Skin of body (tissue), 2 donors: Measurements from ENCODE around the gene RPS15A. TPM values are rescaled to one million over a fixed set of nuclear protein-coding genes. Genes with fewer than 3 reads are reported as not detected.

ENCODE experiments used
- DNase-seq: peaks from one replicate; lab custom pipeline; 2025; lab: John Stamatoyannopoulos, UW
- total RNA-seq: library from RNA; depleted of rRNA; stranded (reverse); fragments of >200 nt; gene quantifications from one replicate; pipeline ENCODE4 v1.2.3, GENCODE V29; 2014

The RPS15A gene
- 1,655 TPM for total RNA-seq

DNA sequence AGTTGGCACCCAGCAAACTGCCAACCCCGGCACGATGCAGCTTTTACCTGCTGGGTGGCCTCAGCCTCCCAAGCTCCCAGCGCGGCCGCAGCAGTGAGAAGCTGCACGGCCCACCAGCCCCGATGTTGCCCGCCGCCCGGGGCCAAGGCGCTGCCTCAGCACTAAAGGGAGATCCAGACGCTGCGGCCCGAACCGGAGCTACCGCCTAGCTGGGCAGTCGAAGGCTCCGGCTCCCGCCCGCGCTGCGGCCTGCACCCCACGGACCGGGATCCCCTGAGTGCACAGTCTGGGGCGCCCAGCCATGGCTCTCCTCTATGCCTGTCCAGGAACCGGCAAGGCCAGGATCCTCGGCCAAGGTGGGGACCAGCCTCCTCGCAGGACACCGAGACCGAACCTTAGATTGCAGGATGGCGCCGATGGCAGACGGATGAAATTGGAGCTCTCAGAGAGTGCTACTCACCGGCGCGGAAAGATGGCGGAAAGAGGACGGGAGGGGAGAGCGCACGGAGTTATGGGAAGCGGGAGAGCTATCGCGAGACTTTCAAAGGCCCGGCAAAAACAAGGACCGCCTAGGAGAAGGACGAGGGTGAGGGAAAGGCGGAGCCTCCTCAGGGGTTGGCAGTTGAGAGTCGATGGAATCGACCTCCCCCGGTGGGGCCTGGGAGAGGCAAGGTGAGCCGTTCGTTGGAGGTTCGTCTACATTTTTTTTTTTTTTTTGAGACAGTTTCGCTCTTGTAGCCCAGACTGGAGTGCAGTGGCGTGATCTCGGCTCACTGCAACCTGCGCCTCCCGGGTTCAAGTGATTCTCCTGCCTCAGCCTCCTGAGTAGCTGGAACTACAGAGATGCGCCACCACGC, at the start of gene RPS15A:
Gene RPS15A, minus strand, starts transcription at position 485 of the 857 bp plus-strand sequence. CDS start 1,221 bp downstream, outside the sequence.
- DNase-seq = peak; percentile 95

DNA sequence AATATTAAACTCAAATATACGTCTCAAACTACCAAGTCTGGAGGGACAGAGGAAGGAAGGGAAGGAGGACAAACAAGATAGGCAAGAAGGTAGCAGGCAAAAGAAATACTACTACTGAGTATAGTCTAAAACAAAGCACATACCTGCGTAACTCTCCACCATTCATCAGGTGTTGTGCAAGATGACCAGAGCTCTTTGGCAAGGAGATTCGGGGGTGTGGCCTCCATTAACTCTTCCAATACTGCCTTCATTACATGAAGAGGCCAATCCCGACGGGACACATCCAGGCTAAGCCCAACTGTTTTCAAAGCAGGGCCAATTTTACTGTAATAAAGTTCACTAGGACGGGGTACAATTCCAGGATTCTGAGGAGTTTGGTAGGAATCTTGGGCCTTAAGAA, 49.4 kb upstream of the RPS15A start:
- no peak for DNase-seq

DNA sequence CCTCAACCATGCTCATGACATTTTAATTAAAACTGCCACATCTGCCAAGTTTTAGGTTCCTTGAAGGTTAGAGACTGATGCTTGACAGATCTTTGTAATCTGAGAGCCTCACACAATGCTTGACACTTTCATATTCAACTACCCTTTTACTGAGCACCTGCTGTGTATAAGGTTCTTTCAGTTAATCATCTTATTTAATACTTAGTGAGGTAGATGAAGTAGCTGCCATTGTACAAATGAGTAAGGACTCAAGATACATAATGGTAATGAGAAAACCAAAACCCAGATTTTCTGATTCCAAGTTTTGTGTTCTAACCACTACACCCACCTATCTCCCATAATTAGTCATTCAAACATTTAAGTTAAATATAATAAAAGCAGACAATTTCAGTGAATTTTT, 46.6 kb upstream of the RPS15A start:
- no peak for DNase-seq

DNA sequence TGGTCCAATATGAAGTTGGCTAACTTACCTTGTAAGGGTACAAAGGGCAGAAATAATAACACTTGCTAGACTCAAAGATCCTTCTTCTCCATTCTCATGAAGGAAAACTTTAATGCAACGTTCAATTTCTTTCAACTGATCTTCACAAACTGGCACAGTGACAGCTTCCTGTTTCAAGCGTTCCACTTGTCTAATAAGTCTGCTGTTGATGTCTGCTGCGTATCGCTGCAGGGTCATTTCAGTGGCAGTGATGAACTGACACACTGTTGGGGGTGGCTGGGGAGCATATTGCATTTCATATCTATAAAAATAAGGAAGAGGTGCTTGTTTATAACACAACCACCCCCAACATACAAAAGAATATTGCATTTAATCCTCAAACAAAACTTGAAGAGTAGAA, 44.7 kb upstream of the RPS15A start:
- DNase-seq = no peak

DNA sequence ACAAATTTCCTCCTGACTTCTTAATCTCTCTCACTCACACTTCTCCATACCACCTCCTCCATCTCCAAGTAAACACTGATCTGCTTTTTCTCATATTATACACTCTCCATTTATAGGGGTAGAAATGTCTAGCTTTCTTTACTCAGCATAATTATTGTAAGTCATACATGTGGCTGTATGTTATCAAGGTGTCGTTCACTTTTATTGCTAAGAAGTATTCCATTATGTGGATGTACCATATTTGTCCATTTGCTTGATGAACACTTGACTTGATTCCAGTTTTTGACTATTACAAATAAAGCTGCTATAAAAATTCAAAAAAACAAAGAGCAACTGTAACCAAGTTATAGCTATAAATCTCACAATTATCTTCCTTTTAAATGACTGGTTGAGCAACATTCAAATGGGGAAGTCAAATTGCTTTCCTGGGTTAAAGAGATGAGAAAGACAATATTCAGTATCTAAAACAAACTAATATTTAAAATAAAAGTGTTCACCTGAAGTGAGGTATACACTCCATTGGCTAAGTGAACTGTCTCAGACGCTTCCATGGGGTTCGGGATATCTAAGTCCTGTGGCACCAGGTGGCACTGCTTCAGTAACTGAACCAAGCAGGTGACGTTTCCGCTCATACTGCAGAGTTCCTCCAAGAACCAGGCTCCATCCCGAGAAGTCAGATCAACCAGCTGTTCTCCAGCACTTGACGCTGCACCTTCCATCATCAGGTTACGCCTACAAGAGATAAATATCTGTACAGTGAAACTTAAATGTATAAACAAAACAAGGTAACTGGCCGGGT, 43.8 kb upstream of the RPS15A start:
- DNase-seq = no peak

DNA sequence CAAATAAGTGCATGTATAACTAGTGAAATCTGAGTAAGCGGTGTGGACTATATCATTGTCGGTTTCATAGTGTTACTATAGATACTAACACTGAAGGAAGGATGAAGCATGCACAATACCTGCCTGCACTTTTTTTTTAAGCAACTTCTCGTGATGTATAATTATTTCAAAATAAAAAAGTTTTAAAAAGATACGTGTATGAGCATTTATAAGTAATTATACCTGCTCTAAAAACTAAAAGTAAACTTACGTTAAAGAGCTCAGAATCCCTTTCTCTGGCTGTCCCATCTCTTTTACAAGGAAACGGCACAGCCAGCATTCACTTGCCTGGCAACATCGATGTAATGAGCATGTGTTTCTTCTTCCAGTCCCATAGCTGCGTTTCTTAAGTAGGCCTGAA, 42.5 kb upstream of the RPS15A start:
- no peak for DNase-seq

DNA sequence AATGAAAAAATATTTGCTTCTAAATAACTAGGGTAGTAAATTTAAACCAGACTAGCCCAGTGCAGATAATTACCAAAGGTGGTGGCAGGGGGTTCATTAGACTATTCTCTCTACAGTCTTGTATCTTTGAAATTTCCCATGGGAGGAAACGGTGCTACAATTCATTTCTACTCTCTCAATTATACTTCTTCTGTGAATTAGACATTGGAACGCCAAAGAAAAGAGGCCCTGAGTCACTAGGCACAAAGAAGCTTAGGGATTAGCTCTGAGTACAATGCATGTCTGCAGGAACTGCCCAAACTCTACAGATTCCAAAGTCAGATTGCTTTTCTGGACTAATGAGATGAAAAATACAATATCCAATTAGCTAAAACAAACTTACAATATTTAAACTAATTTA, 41.9 kb upstream of the RPS15A start:
- no peak for DNase-seq

DNA sequence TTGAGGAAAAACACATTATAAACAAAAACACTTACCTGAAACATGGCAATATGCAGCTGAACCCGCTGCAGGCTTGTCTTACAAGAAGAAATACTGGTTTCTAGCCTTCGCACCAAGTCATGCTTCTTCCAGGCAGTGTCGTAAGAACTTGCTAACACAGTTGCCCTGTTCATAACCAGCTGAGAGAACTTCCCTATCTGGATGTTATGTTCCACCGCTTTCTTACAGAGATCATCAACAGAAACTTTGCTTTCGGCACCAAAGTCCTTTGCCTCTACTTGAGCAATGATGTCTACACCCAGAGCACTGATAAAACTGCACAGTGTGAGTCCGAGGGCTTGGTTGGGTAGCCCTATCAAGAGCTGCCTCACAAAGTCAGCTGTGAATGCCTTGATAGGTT, 39.1 kb upstream of the RPS15A start:
- no peak for DNase-seq

DNA sequence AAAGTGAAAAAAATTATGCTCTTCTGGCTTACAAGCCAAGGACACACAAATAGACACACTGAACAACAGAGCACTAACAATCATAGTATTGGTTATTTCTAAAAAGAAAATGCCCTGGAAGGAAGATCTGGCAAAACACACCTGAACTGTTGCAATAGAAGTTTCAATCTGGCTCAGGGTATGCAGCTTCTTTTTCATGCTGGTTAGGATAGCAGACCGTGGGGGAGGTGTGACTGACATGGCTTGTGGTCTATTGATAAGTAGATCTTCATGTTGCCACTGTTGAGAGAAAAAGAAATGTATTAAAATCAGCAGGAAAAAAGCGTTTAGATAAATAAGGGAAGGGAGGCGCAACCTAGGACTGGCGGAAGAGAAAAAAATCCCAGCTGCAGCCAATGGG, 37.8 kb upstream of the RPS15A start:
- no peak for DNase-seq

DNA sequence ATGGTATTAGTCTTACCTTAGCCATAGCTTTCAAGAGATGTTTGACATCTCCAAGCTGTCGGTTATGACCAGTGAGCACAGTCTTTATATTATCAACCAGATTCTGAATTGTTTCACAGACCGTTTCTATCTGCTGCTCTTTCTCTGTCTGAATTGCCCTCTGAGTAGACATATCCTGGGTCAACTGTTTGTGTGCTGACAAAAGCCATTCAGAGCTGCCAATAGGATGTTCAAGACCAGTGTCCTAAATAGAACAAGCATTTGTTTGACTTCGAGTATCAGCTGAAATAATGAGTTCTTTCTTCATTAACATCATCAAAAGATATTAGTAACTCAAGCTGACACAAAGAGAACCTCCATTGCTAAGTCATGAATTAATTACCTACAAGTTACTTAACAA, 26.2 kb upstream of the RPS15A start:
- DNase-seq = no peak

DNA sequence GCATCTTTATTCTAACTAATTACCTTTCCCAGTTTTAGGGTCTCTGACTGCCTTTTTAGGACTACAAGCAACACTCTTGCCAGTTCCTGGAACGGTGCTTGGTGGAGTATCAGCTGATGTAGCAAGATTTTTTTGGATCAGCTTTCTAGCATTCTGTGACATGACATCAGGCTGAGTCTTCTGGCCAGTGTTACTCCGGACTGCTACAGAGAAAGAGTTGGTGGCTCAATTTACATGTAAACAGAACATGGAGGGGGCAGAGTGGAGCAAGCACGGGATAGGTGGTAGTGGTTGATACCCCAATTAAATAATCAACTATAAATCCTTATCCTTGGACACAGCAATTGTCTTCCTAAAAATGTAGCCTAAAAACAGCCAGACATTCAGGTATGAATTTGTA, 21.8 kb upstream of the RPS15A start:
- DNase-seq = no peak

DNA sequence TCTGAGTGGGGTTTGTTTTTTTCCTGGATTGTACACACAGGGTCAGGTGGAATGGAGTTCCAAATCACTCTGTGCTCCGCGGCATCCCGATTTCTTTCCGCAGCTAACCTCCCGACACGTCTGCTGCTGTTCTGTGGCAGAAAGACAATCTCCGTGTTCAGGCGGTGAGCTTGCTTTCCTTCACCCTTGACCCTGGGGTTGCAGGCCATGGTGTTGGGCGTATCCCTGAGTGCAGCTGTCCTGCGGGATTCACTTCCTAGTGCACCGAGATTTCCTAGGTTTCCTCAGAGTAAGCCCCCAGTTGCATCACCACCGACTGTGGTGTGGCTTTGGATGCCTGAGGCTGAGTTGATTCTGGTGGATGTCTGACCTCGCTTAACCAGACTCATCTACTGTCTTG, 19.0 kb upstream of the RPS15A start:
- no peak for DNase-seq

DNA sequence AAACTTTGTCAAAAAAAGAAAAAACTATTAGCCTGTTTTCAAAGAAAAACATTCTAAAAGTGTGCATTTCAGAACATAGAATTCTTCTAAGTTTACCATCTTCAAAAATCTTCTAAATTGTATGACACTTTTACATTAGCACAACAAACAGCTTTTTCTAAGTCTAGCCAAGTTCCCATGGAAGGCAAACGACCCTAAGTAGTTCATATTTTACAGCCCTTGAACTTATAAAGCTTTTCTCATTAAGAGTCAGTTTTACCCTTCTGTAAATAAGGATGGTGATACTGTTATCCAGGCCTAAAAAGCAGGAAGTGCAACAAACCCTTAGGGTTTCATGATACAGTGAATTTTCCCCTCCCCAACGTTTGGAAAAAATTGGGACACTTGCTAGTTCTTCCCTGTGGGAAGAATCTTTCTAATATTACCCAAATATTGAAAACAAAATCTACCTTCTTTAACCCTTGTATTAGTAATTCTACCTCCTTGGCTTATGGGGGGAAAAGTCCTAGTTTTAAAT, 15.2 kb upstream of the RPS15A start:
- DNase-seq = no peak

DNA sequence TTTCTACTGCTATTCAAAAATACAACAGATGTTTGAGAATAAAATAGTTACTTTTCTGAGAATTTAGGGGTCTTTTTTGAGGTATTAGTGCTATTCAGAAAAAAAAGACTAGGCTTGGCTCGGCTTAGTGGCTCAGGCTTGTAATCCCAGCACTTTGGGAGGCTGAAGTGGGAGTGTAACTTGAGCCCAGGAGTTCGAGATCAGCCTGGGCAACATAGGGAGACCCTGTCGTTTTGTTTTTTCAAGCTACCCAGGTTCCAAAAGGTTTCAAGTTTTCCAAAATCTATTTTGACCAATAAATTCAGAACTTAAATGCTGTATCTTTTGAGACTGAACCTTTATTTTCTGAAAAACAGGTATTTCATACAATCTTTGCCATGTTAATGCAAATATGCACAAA, 14.4 kb upstream of the RPS15A start:
- DNase-seq = no peak

DNA sequence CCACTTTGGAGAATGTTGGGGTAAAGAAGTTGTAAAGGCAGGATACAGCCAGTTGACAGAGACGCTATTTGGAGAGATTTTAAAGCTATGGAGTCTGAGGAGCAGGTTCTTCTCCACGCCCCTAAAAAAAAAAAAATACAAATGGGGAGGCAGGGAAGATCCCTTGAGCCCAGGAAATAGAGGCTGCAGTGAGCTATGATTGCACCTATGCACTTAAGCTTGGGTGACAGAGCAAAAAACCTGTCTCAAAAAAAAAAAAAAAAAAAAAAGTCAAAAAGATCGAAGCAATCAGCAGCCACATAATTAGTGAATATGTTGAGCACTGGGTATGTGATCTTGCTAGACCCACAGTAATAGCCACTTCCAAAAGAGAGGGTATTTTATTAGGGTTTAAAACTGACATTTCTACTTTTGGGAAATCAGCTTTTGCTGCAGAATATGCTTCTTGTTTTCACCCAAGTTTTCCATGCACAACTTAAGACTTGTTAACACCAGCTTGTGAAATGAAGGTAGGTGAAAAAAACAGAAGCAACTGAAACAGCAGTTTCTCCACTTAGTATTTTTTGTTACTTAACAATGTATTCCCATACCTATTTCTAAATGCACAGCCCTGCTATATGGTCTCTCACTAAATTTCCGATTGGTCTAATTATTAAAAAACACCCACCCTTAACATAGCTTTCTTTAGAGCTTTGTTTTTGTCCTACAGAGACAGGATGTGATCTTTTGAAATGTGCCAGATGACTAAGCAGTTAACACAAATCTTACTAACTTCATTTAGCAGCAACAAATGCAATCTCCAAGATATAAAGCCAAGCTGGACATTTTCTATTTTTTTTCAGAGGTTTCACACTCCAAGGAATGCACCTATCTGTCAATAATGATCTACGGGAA, 13.7 kb upstream of the RPS15A start:
- DNase-seq = no peak

DNA sequence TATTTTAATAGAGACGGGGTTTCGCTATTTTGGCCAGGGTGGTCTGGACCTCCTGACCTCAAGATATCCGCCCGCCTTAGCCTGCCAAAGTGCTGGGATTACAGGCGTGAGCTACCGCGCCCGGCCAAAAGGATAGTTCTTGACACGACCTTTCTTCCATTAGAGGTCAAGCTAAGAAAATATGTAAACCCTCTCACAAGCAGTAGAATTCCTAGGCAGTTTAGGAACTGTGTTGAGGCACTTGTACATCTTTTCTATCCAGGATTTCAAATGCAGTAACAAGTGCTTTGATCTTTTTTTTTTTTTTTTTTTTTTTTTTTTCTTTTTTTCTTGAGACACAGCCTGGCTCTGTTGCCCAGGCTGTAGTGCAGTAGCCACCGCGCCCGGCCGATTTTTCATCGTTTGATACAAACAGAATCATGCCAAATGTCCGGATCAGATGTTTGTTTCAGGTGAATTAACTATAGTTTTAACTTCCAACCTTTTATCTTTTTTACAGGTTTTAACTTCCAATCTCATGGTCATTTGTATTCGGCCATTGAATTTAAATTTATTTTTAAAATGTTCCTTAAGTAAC, 12.7 kb upstream of the RPS15A start:
- no peak for DNase-seq

DNA sequence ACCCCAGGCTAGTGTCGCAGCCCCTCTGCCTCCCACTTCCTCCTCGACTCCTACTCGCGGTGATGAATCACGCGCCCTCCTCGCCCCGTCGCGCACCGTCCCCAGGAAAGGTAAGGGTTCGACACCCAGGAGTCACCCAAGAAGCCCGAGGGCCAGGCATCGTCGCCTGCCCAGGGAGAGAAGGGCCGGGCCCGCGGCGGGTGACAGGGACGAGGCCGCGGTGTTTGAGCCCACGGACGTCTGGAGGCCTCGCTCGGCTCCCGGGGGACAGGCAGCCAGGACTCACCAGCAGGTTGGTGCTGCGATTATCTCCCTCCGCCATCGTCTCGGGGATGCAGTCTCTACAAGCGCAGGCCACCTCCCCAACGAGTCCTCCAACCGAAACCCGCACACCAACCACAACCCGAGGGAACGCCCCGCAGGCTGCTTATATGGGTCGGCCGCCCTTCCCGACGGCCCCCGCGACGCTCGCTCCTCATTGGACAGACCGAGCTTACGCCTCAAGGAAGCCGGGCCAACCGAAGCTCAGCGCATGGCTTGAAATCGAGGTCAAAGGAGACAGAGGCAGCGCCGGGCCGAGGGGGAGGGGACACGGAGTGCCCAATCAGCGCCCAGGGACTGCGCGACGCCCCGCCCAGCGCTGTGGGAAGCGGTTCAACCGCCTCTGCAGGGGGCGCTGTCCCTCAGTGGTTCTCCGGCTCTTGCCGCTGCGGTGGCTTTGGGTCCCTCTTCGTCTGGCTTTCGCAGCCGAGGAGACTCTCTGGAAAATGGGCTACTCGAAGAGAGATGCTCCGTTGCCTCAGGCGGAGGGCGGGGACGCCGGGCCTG, 11.2 kb upstream of the RPS15A start, which contains the start of gene ARL6IP1:
Gene ARL6IP1, minus strand, starts transcription at position 405 of the 828 bp plus-strand sequence. Its CDS starts 83 bp downstream, at position 322.
- DNase-seq = peak; percentile 100

DNA sequence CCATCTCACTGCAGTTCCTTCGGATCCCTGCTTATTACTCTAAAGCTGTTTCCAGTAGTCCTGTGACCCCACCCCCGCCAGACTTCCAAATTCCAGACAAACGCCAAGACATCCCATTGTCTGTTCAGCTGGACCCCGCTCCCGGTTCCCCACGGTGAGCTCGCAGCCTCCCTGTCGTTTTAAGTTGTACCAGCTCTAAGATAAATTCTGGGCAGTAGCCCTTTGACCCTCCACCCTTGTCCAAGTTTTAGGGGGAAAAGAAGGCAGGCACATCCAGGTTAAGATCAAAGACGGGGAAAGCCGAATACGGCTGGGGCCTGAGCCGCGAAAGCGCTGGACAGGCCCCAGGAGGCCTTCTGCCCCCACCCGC, 10.6 kb upstream of the RPS15A start:
- no peak for DNase-seq

DNA sequence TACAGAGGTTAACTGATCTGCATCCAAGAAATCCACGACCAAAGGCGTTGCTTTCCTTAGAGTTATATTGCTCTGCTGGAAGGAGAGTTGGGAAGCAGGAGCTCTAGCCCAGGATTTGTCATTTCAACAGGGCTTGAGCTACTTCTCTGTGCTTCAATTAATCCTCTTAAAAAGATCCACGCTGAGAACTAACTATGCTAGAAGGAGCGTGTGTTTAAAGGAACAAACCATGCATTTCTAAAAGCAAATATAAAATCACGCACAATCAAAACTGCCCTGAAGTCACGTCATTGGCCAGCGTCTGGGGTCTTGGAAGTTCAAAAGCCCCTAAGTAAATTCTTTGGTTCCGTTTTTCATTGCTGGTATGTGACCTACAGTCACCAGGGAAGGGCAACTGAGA, 10.2 kb upstream of the RPS15A start:
- no peak for DNase-seq

DNA sequence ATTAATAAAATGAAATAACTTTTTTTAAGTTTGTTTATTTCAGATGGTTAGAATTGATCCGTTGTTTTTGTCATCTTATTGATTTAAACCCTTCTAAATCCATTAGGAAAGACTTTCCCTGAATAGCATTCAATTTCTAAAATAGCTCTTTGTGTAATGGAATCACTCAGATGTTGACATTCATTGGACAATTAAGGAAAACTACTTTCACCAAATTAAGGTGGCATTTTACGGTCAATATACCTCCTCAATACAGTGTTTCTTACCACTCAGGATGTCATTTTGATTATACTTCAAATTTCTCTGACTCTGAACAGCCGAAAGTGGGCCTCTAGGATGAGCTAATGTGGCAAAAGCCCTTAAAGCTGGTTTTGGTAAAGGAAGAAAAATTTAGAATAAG, 9.4 kb upstream of the RPS15A start:
- no peak for DNase-seq
